ENCODE results near the gene STX1B. TPM values are rescaled to one million over a fixed set of nuclear protein-coding genes. Genes with fewer than 3 reads are reported as not detected.
"Not testable (repeated sequence)": the region's sequence is repeated elsewhere in the genome, so short reads cannot be mapped to it uniquely, and the experiment has no call there.

The STX1B gene
- total RNA-seq, 4 donors from 2014 or later: 0.13 to 0.36 TPM; not detected in 2

DNA sequence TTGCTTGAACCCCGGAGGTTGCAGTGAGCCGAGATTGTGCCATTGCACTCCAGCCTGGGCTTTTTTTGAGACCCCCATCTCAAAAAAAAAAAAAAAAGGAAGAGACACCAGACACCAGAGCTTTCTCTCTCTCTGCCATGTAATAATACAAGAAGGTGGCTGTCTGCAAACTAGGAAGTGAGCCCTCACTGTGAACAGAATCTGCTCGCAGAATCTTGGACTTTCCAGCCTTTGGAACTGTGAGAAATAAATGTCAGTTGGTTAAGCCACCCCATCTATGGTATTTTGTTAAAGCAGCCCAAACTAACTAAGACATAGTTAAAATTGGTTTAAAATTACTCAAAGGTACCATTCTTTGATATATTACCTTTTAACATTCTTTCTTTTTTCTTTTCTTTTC, 10.1 kb upstream of the STX1B start:
- ATAC-seq: no peak

DNA sequence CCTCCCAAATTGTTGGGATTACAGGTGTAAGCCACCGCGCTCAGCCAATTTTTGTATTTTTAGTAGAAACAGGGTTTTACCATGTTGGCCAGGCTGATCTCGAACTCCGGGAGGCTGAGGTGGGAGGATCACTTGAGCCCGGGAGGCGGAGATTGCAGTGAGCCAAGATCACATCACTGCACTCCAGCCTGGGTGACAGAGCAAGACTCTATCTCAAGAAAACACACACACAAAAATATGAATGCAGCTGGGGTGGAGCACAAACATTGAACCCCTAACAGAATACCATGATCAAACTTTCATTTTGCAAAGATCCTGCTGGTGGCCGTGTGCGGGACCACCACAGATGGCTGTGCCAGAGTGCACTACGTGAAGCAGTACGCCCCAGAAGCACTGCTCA, 7.3 kb upstream of the STX1B start:
- in situ Hi-C loops (cut with MboI; ENCODE audit: low sequenced_read_pairs in 4 of 4): loop anchor here in 2 of 4 donors (25.0 kb wide), 2 partner anchors 145 to 845 kb away; partner anchors contain the start of genes PRSS36 (in 1 of the 2) and ZNF267 (in 1 of the 2)
- intact Hi-C loops (cut with DNase I; ENCODE audit: low total_unique reads); H3K4me3 ChIP-seq; H3K9me3 ChIP-seq; H3K4me1 ChIP-seq; DNase-seq; H3K27ac ChIP-seq; H3K36me3 ChIP-seq; ATAC-seq: not testable (repeated sequence)
- H3K27me3 ChIP-seq: peaks cover 3 to 18% (median 8%) of the 10 kb centered on the region in 3 donors

More for the DNA sequence above, 10.1 kb upstream of the STX1B start:
- Histone ChIP-seq H3K9me3 (no peaks in the 10 kb centered on the region), H3K36me3 (no peaks in the 10 kb centered on the region), H3K4me1 (peaks cover 5 to 12% of the 10 kb centered on the region in 2 donors), H3K27me3 (no peaks in the 10 kb centered on the region), H3K4me3 (no peak overlapping the region), H3K27ac (no peak overlapping the region)
- in situ Hi-C loops (cut with MboI; ENCODE audit: low sequenced_read_pairs in 4 of 4) (loop anchor here in 2 of 4 donors (25.0 kb wide), 2 partner anchors 142 to 842 kb away; partner anchors contain the start of genes PRSS36 (in 1 of the 2) and ZNF267 (in 1 of the 2)), intact Hi-C loops (cut with DNase I; ENCODE audit: low total_unique reads) (no loop called here)
- DNase-seq: no peak
- TF ChIP-seq, protein P1, sequence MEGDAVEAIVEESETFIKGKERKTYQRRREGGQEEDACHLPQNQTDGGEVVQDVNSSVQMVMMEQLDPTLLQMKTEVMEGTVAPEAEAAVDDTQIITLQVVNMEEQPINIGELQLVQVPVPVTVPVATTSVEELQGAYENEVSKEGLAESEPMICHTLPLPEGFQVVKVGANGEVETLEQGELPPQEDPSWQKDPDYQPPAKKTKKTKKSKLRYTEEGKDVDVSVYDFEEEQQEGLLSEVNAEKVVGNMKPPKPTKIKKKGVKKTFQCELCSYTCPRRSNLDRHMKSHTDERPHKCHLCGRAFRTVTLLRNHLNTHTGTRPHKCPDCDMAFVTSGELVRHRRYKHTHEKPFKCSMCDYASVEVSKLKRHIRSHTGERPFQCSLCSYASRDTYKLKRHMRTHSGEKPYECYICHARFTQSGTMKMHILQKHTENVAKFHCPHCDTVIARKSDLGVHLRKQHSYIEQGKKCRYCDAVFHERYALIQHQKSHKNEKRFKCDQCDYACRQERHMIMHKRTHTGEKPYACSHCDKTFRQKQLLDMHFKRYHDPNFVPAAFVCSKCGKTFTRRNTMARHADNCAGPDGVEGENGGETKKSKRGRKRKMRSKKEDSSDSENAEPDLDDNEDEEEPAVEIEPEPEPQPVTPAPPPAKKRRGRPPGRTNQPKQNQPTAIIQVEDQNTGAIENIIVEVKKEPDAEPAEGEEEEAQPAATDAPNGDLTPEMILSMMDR (IDR thresholded peaks at IDR 0.05 in 4 of 5, conservative IDR thresholded peaks at IDR 0.05 in 1 of 5): no peak
- TF ChIP-seq POLR2A (IDR thresholded peaks at IDR 0.05): no peak

DNA sequence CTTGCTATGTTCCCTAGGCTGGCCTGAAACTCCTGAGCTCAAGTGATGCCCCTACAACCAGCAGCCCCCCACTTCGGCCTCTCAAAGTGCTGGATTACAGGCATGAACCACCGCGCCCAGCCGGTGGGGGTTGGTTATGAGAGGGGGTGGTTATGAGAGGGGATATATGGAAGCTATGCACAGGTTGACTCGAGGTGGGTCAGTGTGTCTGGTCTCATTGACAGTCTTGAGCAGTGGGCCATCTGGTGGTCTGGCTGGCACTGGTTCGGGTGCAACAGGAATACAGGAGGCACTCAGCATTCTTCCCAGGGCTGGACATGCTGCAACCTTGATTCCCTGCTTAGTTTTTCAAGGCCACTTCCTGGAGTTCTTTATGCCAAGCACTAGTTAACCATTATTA, 5.6 kb upstream of the STX1B start:
- in situ Hi-C loops (cut with MboI; ENCODE audit: low sequenced_read_pairs in 4 of 4) (loop anchor here in 2 of 4 donors (25.0 kb wide), 2 partner anchors 146 to 846 kb away; partner anchors contain the start of genes PRSS36 (in 1 of the 2) and ZNF267 (in 1 of the 2)), intact Hi-C loops (cut with DNase I; ENCODE audit: low total_unique reads) (no loop called here)
- ATAC-seq: no peak
- no peak overlapping the region for H3K4me3 ChIP-seq
- no peaks in the 10 kb centered on the region for H3K4me1 ChIP-seq
- H3K27me3 ChIP-seq: peaks cover 17 to 34% (median 25%) of the 10 kb centered on the region in 3 donors
- no peaks in the 10 kb centered on the region for H3K36me3 ChIP-seq
- no peak overlapping the region for H3K27ac ChIP-seq
- TF ChIP-seq, protein P1 (IDR thresholded peaks at IDR 0.05 in 4 of 5, conservative IDR thresholded peaks at IDR 0.05 in 1 of 5): no peak
- no peak for TF ChIP-seq POLR2A (IDR thresholded peaks at IDR 0.05)
- no peaks in the 10 kb centered on the region for H3K9me3 ChIP-seq
- no peak for DNase-seq

DNA sequence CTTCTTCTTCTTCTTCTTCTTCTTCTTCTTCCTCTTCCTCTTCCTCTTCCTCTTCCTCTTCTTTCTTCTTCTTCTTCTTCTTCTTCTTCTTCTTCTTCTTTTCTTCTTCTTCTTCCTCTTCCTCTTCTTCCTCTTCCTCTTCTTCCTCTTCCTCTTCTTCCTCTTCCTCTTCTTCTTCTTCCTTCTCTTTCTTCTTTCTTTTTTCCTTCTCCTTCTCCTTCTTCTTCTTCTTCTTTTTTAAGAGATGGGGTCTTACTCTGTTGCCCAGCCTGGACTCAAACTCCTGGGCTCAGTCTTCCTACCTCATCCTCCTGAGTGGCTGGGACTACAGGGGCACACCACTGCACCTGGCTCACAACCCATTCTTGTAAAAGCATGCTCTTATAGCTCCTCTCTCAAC, 2.9 kb upstream of the STX1B start:
- H3K9me3 ChIP-seq; ATAC-seq; DNase-seq; H3K27ac ChIP-seq; H3K4me3 ChIP-seq; intact Hi-C loops (cut with DNase I; ENCODE audit: low total_unique reads); H3K36me3 ChIP-seq; H3K4me1 ChIP-seq: not testable (repeated sequence)
- in situ Hi-C loops (cut with MboI; ENCODE audit: low sequenced_read_pairs in 4 of 4): loop anchor here in 2 of 4 donors (25.0 kb wide), 2 partner anchors 149 to 849 kb away; partner anchors contain the start of genes PRSS36 (in 1 of the 2) and ZNF267 (in 1 of the 2)
- peaks cover 34 to 50% (median 49%) of the 10 kb centered on the region in 3 donors for H3K27me3 ChIP-seq

DNA sequence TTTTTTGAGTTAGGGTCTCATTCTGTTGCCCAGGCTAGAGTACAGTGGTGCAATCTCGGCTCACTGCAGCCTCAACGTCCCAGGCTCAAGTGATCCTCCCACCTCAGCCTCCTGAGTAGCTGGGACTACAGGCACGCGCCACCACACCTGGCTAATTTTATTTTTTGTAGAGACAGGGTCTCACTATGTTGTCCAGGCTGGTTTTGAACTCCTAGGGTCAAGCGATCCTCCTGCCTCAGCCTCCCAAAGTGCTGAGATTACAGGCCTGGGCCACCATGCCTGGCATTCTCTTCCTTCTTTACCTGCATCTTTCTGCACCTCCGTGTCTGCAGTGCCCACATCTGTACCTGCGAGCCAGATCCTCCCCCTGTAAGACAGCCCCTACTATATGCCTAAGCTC, 1.4 kb upstream of the STX1B start:
- H3K27ac ChIP-seq; intact Hi-C loops (cut with DNase I; ENCODE audit: low total_unique reads); H3K36me3 ChIP-seq: not testable (repeated sequence)

DNA sequence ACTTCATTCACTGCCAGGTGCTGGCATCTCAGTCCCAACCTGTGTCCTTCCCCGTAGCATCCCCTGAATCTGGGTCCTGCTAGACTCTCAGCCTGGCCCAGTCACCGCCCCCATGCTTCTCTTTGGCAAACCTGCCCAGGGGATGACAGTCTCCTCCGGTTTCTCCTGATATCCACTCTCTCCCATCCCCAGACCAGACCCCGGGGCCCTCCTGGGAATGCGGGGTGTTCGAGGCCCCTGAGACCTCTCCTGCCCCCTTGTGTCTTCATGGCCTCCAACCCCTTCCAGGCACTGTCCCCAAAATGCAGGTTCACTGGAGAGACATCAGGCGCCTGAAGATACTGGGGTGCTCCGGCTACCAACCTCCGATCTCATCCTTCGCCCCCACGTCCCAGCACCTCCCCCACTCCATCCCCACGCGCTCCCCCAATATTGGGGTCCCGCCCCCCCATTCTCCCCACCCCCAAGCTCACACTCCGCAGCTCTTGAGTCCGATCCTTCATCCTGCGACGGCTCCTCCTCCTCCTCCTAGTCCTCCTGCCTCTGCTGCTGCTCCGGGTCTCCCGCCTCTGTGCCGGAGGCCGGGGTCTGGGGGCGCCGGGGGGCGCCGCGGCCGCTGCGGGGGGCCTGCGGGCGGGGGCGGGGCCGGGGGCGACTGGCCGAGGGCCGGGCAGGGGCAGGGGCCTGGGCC, 399 bp downstream of the STX1B start:
- H3K4me1 ChIP-seq: no peaks in the 10 kb centered on the region
- no peak overlapping the region for H3K4me3 ChIP-seq
- in situ Hi-C loops (cut with MboI; ENCODE audit: low sequenced_read_pairs in 4 of 4): loop anchor here in 2 of 4 donors (25.0 kb wide), 2 partner anchors 152 to 852 kb away; partner anchors contain the start of genes PRSS36 (in 1 of the 2) and ZNF267 (in 1 of the 2)
- DNase-seq (no peak), ATAC-seq (no peak)
- H3K27ac ChIP-seq: no peak overlapping the region
- H3K27me3 ChIP-seq: peaks cover 40 to 54% (median 47%) of the 10 kb centered on the region in 3 donors
- no peak for TF ChIP-seq POLR2A (IDR thresholded peaks at IDR 0.05)
- TF ChIP-seq, protein P1 (IDR thresholded peaks at IDR 0.05 in 4 of 5, conservative IDR thresholded peaks at IDR 0.05 in 1 of 5): no peak
- no peaks in the 10 kb centered on the region for H3K36me3 ChIP-seq
- intact Hi-C loops (cut with DNase I; ENCODE audit: low total_unique reads): no loop called here
- no peaks in the 10 kb centered on the region for H3K9me3 ChIP-seq

More for the DNA sequence above, 1.4 kb upstream of the STX1B start:
- H3K9me3 ChIP-seq, H3K4me3 ChIP-seq, ATAC-seq, DNase-seq, H3K4me1 ChIP-seq: not testable (repeated sequence)
- peaks cover 40 to 55% (median 50%) of the 10 kb centered on the region in 3 donors for H3K27me3 ChIP-seq
- in situ Hi-C loops (cut with MboI; ENCODE audit: low sequenced_read_pairs in 4 of 4): loop anchor here in 2 of 4 donors (25.0 kb wide), 2 partner anchors 150 to 850 kb away; partner anchors contain the start of genes PRSS36 (in 1 of the 2) and ZNF267 (in 1 of the 2)
